ENCODE results near the gene LIN7A.

The LIN7A gene, protein sequence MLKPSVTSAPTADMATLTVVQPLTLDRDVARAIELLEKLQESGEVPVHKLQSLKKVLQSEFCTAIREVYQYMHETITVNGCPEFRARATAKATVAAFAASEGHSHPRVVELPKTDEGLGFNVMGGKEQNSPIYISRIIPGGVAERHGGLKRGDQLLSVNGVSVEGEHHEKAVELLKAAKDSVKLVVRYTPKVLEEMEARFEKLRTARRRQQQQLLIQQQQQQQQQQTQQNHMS

GRCh38 chr12:80937391-80938238 lies at the start of gene LIN7A:
LIN7A (minus strand) TSS chr12:80937934; CDS start chr12:80937722, 212 bp downstream.
- ATAC-seq = no peak

DNA sequence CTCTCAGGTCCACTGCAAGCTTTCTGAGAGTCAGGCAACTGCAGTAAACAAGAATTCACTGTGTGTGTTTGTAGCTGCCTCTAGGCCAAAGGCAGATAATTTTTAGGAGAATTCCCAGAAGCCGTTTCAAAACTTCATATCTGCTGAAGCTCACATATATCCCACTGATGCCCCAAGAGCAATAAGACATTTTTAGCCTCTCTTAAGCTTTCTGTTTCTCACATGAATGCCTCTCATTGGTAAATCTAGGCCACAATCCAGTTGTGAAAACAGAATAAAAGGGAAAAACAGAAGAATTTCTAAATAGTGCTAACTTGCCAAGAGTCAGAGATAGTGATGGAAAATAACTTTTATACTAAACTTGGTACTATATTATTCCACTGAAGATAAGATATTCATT lies 48.5 kb upstream of the LIN7A start:
- no peaks in the 10 kb centered on the region for H3K36me3 Mint-ChIP-seq
- ATAC-seq = no peak
- no peaks in the 10 kb centered on the region for H3K4me1 Mint-ChIP-seq
- peaks cover 11% of the 10 kb centered on the region for H3K9me3 Mint-ChIP-seq
- H3K4me3 Mint-ChIP-seq = no peak overlapping the region
- H3K27ac Mint-ChIP-seq = no peak overlapping the region
- DNase-seq (ENCODE audit: low spot score in 2 of 2) = no peak

More at GRCh38 chr12:80937391-80938238, at the start of gene LIN7A:
- H3K4me3 Mint-ChIP-seq = no peak within 1 kb of the TSS
- H3K4me1 Mint-ChIP-seq = no peaks in the 10 kb centered on the region
- no peaks in the 10 kb centered on the region for H3K36me3 Mint-ChIP-seq
- H3K27ac Mint-ChIP-seq = no peak within 1 kb of the TSS
- H3K9me3 Mint-ChIP-seq = peaks cover 14% of the 10 kb centered on the region
- DNase-seq (ENCODE audit: low spot score in 2 of 2) = no peak

DNA sequence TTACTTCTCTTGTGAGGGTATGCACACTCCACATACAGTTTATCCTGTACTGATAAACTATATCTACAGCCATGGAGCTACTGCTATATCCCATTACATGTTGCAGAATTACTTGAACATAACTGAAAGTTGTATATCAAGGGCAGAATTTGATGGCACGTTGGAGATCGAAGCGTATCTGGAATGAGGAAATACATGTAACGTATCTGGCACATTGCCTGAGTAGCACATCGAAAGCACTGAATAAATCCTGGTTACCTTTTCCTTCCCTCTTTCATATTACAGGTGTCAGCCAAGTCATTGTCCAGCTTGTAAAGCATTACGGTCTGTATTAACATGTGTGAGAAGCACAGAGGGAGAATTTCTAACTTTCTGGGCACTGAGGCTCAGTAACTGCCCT lies 42.1 kb upstream of the LIN7A start:
- H3K9me3 Mint-ChIP-seq = peaks cover 6% of the 10 kb centered on the region
- no peak overlapping the region for H3K27ac Mint-ChIP-seq
- no peaks in the 10 kb centered on the region for H3K36me3 Mint-ChIP-seq
- no peak for DNase-seq (ENCODE audit: low spot score in 2 of 2)
- no peak overlapping the region for H3K4me3 Mint-ChIP-seq
- H3K4me1 Mint-ChIP-seq = no peaks in the 10 kb centered on the region
- no peak for ATAC-seq

DNA sequence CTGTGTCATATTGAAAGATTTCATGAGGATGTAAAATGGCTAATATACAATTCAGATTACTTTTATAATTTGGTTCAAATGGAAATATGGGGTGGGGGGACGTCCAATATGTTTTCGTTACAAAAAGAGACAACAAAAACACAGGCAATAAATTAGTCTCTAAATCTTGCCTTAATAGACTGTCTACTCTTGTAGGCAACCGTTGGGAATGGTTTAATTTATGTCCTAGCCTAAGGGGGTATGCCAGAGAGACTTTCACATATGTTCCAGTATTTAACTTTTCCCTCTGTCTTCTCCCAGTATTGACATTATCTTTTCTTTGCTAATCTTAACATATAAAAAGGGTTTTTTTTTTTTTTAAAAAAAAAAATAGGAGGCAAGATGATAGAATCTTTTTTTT lies 41.5 kb upstream of the LIN7A start:
- H3K4me1 Mint-ChIP-seq = no peaks in the 10 kb centered on the region
- ATAC-seq = no peak
- no peak for DNase-seq (ENCODE audit: low spot score in 2 of 2)
- no peak overlapping the region for H3K27ac Mint-ChIP-seq
- no peak overlapping the region for H3K4me3 Mint-ChIP-seq
- peaks cover 6% of the 10 kb centered on the region for H3K9me3 Mint-ChIP-seq
- no peaks in the 10 kb centered on the region for H3K36me3 Mint-ChIP-seq

DNA sequence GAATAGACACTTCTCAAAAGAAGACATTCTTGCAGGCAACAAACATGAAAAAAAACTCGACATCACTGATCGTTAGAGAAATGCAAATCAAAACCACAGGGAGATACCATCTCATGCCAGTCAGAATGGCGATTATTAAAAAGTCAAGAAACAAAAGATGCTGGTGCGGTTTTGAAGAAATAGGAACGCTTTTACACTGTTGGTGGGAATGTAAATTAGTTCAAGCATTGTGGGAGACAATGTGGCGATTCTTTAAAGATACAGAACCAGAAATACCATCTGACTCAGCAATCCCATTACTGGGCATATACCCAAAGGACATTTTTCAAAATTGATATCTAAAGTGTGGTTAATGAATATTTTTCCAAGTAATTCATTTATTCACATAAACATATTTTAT lies 39.6 kb upstream of the LIN7A start:
- no peak overlapping the region for H3K4me3 Mint-ChIP-seq
- DNase-seq (ENCODE audit: low spot score in 2 of 2) (no peak), ATAC-seq (no peak)
- H3K4me1 Mint-ChIP-seq = no peaks in the 10 kb centered on the region
- no peaks in the 10 kb centered on the region for H3K36me3 Mint-ChIP-seq
- H3K27ac Mint-ChIP-seq = no peak overlapping the region
- peaks cover 6% of the 10 kb centered on the region for H3K9me3 Mint-ChIP-seq

DNA sequence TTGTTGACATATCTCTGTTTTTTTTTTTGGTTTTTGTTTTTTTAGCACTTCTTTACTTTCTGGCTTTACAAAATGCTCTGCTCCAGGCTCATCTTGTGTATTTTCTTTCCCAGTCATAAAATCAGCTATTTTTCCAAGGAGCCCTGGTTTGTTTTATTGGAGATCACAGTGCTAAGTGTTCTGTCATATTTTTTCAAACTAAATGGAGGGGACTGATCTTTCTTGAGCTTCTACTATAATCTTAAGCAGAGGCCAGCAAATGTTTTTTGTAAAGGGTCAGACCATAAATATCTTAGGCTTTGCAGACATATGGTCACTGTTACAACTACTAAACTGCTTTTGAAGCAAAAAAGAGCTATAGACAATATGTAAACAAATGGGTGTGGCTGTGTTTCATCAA lies 30.6 kb upstream of the LIN7A start:
- H3K27ac Mint-ChIP-seq = no peak overlapping the region
- no peaks in the 10 kb centered on the region for H3K36me3 Mint-ChIP-seq
- H3K9me3 Mint-ChIP-seq = peaks cover 14% of the 10 kb centered on the region
- no peak for ATAC-seq
- no peak for DNase-seq (ENCODE audit: low spot score in 2 of 2)
- H3K4me1 Mint-ChIP-seq = no peaks in the 10 kb centered on the region
- no peak overlapping the region for H3K4me3 Mint-ChIP-seq

GRCh38 chr12:80967565-80967964 lies 29.8 kb upstream of the LIN7A start:
- peaks cover 16% of the 10 kb centered on the region for H3K9me3 Mint-ChIP-seq
- H3K4me1 Mint-ChIP-seq = no peaks in the 10 kb centered on the region
- no peaks in the 10 kb centered on the region for H3K36me3 Mint-ChIP-seq

GRCh38 chr12:80966001-80966400 lies 28.3 kb upstream of the LIN7A start:
- no peaks in the 10 kb centered on the region for H3K36me3 Mint-ChIP-seq
- peaks cover 17% of the 10 kb centered on the region for H3K9me3 Mint-ChIP-seq
- H3K4me3 Mint-ChIP-seq = no peak overlapping the region
- H3K4me1 Mint-ChIP-seq = no peaks in the 10 kb centered on the region
- DNase-seq (ENCODE audit: low spot score in 2 of 2) (no peak), ATAC-seq (no peak)
- no peak overlapping the region for H3K27ac Mint-ChIP-seq

More at GRCh38 chr12:80967565-80967964, 29.8 kb upstream of the LIN7A start:
- Mint-ChIP-seq H3K4me3 (no peak overlapping the region), H3K27ac (no peak overlapping the region)
- no peak for DNase-seq (ENCODE audit: low spot score in 2 of 2)
- no peak for ATAC-seq

DNA sequence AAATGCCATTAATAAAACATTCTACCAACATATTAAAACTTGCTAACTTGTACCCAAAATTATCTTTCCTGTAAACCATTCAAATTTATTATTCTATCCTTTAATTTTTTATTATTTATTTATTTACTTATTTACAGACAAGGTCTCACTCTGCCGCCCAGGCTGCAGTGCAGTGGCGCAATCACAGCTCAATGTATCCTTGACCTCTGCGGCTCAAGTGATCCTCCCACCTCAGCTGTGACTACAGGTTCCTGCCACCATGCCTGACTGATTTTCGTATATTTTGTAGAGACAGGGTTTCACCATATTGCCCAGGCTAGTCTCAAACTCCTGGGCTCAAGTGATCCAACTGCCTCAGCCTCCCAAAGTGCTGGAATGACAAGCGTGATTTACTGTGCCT lies 20.4 kb upstream of the LIN7A start:
- peaks cover 6% of the 10 kb centered on the region for H3K9me3 Mint-ChIP-seq
- ATAC-seq (no peak), DNase-seq (ENCODE audit: low spot score in 2 of 2) (no peak)
- no peaks in the 10 kb centered on the region for H3K4me1 Mint-ChIP-seq
- H3K4me3 Mint-ChIP-seq = no peak overlapping the region
- no peak overlapping the region for H3K27ac Mint-ChIP-seq
- no peaks in the 10 kb centered on the region for H3K36me3 Mint-ChIP-seq

GRCh38 chr12:80954857-80955520 lies 17.3 kb upstream of the LIN7A start:
- ATAC-seq (no peak), DNase-seq (ENCODE audit: low spot score in 2 of 2) (no peak)
- no peaks in the 10 kb centered on the region for H3K36me3 Mint-ChIP-seq
- H3K4me3 Mint-ChIP-seq = no peak overlapping the region
- H3K4me1 Mint-ChIP-seq = no peaks in the 10 kb centered on the region
- peaks cover 8% of the 10 kb centered on the region for H3K9me3 Mint-ChIP-seq
- no peak overlapping the region for H3K27ac Mint-ChIP-seq

- Mint-ChIP-seq H3K4me1 (no peaks in the 10 kb centered on the region), H3K4me3 (no peak overlapping the region), H3K27ac (no peak overlapping the region), H3K9me3 (peaks cover 19% of the 10 kb centered on the region), H3K36me3 (no peaks in the 10 kb centered on the region)
- ATAC-seq (no peak), DNase-seq (ENCODE audit: low spot score in 2 of 2) (no peak)
Observed at GRCh38 chr12:80952443-80952842, 14.7 kb upstream of the LIN7A start.

DNA sequence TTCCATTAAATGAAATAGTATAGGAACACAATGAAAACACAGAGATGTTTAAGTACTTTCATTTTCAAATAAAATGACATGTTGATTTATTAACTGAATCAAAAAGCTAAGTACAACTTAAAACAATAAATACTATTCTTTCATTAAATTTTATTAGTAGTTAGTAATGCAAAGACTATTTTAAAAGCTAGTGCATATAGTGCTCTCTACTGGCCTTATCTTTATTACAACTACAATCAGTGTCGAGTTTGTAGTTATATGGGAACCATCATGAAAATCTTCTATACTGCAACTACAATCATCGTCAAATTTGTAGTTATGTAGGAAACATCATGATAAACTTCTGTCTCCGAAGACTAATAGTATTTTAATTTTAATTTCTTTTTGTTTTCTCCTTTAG lies 8.9 kb upstream of the LIN7A start:
- H3K4me3 Mint-ChIP-seq = no peak overlapping the region
- no peak for ATAC-seq

DNA sequence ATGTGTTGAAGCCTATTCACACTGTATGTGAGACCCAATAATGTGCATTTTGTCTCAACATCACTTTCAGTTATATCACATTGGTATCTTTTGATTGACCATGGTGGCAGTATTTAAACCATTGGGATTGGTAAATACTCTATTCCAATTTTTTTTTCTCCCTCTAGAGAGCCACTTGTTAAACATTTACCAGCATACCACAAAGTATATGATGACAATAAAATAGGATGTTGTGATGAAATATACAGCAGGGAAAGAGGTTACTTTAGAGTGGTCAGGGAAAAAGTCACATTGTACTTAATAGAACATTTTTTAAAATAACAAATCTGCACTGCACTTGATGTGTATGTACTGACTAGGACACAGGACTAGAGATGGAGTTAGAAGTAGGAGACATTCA lies 5.6 kb upstream of the LIN7A start:
- ATAC-seq (no peak), DNase-seq (ENCODE audit: low spot score in 2 of 2) (no peak)
- Mint-ChIP-seq H3K4me1 (no peaks in the 10 kb centered on the region), H3K36me3 (no peaks in the 10 kb centered on the region), H3K9me3 (peaks cover 9% of the 10 kb centered on the region), H3K4me3 (no peak overlapping the region), H3K27ac (no peak overlapping the region)

More for the DNA sequence above, 8.9 kb upstream of the LIN7A start:
- H3K36me3 Mint-ChIP-seq = no peaks in the 10 kb centered on the region
- no peak for DNase-seq (ENCODE audit: low spot score in 2 of 2)
- H3K27ac Mint-ChIP-seq = no peak overlapping the region
- peaks cover 14% of the 10 kb centered on the region for H3K9me3 Mint-ChIP-seq
- H3K4me1 Mint-ChIP-seq = no peaks in the 10 kb centered on the region

- ATAC-seq (no peak), DNase-seq (ENCODE audit: low spot score in 2 of 2) (no peak)
- H3K9me3 Mint-ChIP-seq = peaks cover 3% of the 10 kb centered on the region
- no peaks in the 10 kb centered on the region for H3K36me3 Mint-ChIP-seq
- no peaks in the 10 kb centered on the region for H3K4me1 Mint-ChIP-seq
- H3K27ac Mint-ChIP-seq = no peak overlapping the region
- H3K4me3 Mint-ChIP-seq = no peak overlapping the region
Observed at GRCh38 chr12:80941916-80942315, 4.2 kb upstream of the LIN7A start.

- Mint-ChIP-seq H3K27ac (no peak overlapping the region), H3K9me3 (peaks cover 6% of the 10 kb centered on the region)
- no peak for DNase-seq (ENCODE audit: low spot score in 2 of 2)
Observed at GRCh38 chr12:80939231-80939950, 1.7 kb upstream of the LIN7A start.

More at GRCh38 chr12:80939231-80939950, 1.7 kb upstream of the LIN7A start:
- Mint-ChIP-seq H3K36me3 (no peaks in the 10 kb centered on the region), H3K4me1 (no peaks in the 10 kb centered on the region), H3K4me3 (no peak overlapping the region)
- ATAC-seq = no peak

Data from stimulated activated effector memory CD8-positive, alpha-beta T cell treated with anti-CD3 and anti-CD28 coated beads, Interleukin-12 subunit alpha, Interleukin-12 subunit beta, amount 100 ng/mL, for 72 hours (primary cell).